Measurements from ENCODE around the gene PIK3C2G.

The PIK3C2G gene

DNA sequence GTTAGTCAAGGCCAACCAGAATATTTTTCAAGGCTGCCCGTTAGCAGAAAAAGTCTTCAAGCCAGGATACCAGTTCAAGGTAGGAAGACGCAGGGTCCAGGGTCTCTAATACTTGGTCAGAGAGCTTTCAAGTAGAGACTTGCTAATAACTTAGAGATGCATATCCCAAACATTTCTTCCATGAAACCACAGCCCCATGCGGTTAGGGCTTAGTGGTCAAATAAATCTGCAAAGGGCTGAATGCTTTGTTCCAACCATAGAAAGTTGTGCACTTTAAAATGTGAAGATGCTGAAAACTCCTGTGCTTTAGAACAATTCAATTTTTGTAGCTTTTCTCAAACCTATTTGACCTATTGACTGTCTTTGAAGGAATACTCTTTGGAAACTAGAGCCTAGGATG lies 208.9 kb downstream of the PIK3C2G start:
- TF ChIP-seq, protein P1, sequence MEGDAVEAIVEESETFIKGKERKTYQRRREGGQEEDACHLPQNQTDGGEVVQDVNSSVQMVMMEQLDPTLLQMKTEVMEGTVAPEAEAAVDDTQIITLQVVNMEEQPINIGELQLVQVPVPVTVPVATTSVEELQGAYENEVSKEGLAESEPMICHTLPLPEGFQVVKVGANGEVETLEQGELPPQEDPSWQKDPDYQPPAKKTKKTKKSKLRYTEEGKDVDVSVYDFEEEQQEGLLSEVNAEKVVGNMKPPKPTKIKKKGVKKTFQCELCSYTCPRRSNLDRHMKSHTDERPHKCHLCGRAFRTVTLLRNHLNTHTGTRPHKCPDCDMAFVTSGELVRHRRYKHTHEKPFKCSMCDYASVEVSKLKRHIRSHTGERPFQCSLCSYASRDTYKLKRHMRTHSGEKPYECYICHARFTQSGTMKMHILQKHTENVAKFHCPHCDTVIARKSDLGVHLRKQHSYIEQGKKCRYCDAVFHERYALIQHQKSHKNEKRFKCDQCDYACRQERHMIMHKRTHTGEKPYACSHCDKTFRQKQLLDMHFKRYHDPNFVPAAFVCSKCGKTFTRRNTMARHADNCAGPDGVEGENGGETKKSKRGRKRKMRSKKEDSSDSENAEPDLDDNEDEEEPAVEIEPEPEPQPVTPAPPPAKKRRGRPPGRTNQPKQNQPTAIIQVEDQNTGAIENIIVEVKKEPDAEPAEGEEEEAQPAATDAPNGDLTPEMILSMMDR (IDR thresholded peaks at IDR 0.05; ENCODE audit: poor library complexity, severe bottlenecking): no peak
- H3K4me1 ChIP-seq (ENCODE audit: insufficient read depth, poor library complexity, severe bottlenecking): no peaks in the 10 kb centered on the region
- H3K4me3 ChIP-seq (ENCODE audit: severe bottlenecking): no peak overlapping the region
- DNase-seq (ENCODE audit: low spot score) (no peak), ATAC-seq (ENCODE audit: low read depth) (no peak)
- no peak overlapping the region for H3K27ac ChIP-seq (ENCODE audit: poor library complexity, severe bottlenecking)
- no peaks in the 10 kb centered on the region for H3K27me3 ChIP-seq (ENCODE audit: insufficient read depth, poor library complexity, severe bottlenecking)
- no peaks in the 10 kb centered on the region for H3K36me3 ChIP-seq (ENCODE audit: low read depth)
- H3K9me3 ChIP-seq (ENCODE audit: severe bottlenecking): no peaks in the 10 kb centered on the region

DNA sequence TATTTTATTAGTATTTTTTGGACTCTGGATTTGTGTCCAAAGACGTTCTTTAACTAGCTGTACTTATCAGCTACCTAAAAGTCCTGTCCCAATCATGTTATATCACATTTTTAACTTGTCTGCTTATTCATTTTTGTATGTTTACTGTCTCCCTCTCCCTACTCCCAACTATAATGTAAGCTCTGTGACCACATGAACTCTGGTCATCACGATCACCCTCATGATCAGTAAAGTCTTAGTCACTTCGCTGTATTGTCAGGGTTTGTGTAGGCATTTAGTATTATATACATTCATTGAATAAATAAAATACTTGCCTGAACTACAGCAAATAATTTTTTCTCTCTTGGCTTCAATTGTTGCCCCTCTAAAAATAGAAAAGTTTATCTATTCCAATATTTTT lies 211.0 kb downstream of the PIK3C2G start:
- DNase-seq (ENCODE audit: low spot score): no peak
- H3K27ac ChIP-seq (ENCODE audit: poor library complexity, severe bottlenecking): no peak overlapping the region
- TF ChIP-seq, protein P1 (IDR thresholded peaks at IDR 0.05; ENCODE audit: poor library complexity, severe bottlenecking): no peak

DNA sequence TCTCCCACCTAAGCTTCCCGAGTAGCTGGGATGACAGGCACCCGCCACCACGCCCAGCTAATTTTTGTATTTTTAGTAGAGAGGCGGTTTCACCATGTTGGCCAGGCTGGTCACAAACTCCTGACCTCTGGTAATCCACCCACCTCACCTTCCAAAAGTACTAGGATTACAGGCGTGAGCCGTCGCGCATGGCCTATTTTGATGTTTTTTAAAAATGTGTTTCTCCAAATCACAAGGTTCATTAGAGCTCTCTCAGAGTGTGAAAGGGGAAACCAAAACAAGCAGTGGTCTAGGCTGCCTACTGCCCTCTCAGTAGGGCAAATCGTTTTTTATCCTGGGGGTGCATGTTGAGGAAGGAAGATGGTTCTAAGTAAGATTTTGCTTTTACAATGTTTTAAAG lies 211.5 kb downstream of the PIK3C2G start:
- ATAC-seq (ENCODE audit: low read depth): no peak
- DNase-seq (ENCODE audit: low spot score): no peak
- Histone ChIP-seq H3K36me3 (ENCODE audit: low read depth) (no peaks in the 10 kb centered on the region), H3K9me3 (ENCODE audit: severe bottlenecking) (no peaks in the 10 kb centered on the region), H3K4me1 (ENCODE audit: insufficient read depth, poor library complexity, severe bottlenecking) (no peaks in the 10 kb centered on the region), H3K4me3 (ENCODE audit: severe bottlenecking) (no peak overlapping the region), H3K27ac (ENCODE audit: poor library complexity, severe bottlenecking) (no peak overlapping the region), H3K27me3 (ENCODE audit: insufficient read depth, poor library complexity, severe bottlenecking) (no peaks in the 10 kb centered on the region)
- TF ChIP-seq, protein P1 (IDR thresholded peaks at IDR 0.05; ENCODE audit: poor library complexity, severe bottlenecking): no peak

More for the DNA sequence above, 211.0 kb downstream of the PIK3C2G start:
- no peak overlapping the region for H3K4me3 ChIP-seq (ENCODE audit: severe bottlenecking)
- no peaks in the 10 kb centered on the region for H3K36me3 ChIP-seq (ENCODE audit: low read depth)
- H3K9me3 ChIP-seq (ENCODE audit: severe bottlenecking): no peaks in the 10 kb centered on the region
- H3K27me3 ChIP-seq (ENCODE audit: insufficient read depth, poor library complexity, severe bottlenecking): no peaks in the 10 kb centered on the region
- H3K4me1 ChIP-seq (ENCODE audit: insufficient read depth, poor library complexity, severe bottlenecking): no peaks in the 10 kb centered on the region
- ATAC-seq (ENCODE audit: low read depth): no peak

DNA sequence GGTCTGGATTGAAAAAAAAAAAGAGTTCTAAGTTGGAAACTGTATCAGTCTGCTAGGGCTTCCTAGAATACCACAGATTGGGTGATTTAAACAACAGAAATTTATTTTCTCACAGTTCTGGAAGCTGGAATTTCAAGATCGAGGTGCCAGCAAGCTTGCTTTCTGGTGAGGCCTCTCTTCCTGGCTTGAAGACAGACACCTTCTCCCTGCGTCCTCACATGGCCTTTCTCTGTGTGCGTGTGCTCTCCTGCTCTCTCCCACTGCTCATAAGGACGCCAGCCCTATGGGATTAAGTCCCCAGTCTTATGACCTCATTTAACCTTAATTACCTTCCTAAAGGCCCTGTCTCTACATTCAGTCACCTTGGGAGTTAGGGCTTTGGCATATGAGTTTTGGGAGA lies 215.5 kb downstream of the PIK3C2G start:
- TF ChIP-seq, protein P1 (IDR thresholded peaks at IDR 0.05; ENCODE audit: poor library complexity, severe bottlenecking): no peak
- Histone ChIP-seq H3K27me3 (ENCODE audit: insufficient read depth, poor library complexity, severe bottlenecking) (no peaks in the 10 kb centered on the region), H3K27ac (ENCODE audit: poor library complexity, severe bottlenecking) (no peak overlapping the region), H3K36me3 (ENCODE audit: low read depth) (no peaks in the 10 kb centered on the region), H3K4me1 (ENCODE audit: insufficient read depth, poor library complexity, severe bottlenecking) (no peaks in the 10 kb centered on the region), H3K4me3 (ENCODE audit: severe bottlenecking) (no peak overlapping the region), H3K9me3 (ENCODE audit: severe bottlenecking) (no peaks in the 10 kb centered on the region)
- no peak for ATAC-seq (ENCODE audit: low read depth)
- no peak for DNase-seq (ENCODE audit: low spot score)

DNA sequence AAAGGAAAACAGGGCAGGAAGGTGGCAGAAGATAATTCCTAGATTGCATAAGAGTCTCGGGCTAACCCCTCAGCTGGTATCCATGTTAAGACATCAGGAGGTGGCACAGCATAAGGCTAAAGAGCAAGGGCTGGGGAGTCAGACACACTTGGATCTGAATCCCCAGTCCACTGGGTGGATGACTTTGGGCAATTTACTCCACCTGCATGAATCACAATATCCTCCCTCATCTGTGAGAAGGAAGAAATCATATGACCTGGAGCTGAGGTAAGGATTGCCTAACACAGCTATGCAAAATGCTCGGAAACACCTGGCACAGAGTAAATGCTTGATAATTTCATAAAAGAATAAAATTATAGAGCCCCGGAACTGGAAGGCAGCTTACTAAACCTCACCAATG lies 217.9 kb downstream of the PIK3C2G start:
- Histone ChIP-seq H3K4me3 (ENCODE audit: severe bottlenecking) (no peak overlapping the region), H3K27me3 (ENCODE audit: insufficient read depth, poor library complexity, severe bottlenecking) (no peaks in the 10 kb centered on the region), H3K36me3 (ENCODE audit: low read depth) (no peaks in the 10 kb centered on the region), H3K27ac (ENCODE audit: poor library complexity, severe bottlenecking) (no peak overlapping the region), H3K9me3 (ENCODE audit: severe bottlenecking) (no peaks in the 10 kb centered on the region), H3K4me1 (ENCODE audit: insufficient read depth, poor library complexity, severe bottlenecking) (no peaks in the 10 kb centered on the region)
- TF ChIP-seq, protein P1 (IDR thresholded peaks at IDR 0.05; ENCODE audit: poor library complexity, severe bottlenecking): no peak
- DNase-seq (ENCODE audit: low spot score) (no peak), ATAC-seq (ENCODE audit: low read depth) (peak; percentile 84)
